K562 (cell line): ENCODE measurements around the gene TSTD2. TPM values are rescaled to one million over a fixed set of nuclear protein-coding genes. Genes with fewer than 3 reads are reported as not detected.

Experiments used
- ATAC-seq: fragments of 200-7000 bp; cut with Tn5 transposase; 3 replicates; pipeline ENCODE4 v1.9.1; 2020; ENCODE audit warnings: moderate library complexity
- BruUV-seq: library from RNA; stranded (reverse); fragments of 400-500 nt; replicated peaks from 2 replicates; lab custom pipeline; 2021; lab: Mats Ljungman, UMichigan
- CTCF ChIA-PET: fragments of 300-600 bp; formaldehyde crosslinking; extraction: SDS; loops from one replicate; lab custom pipeline; 2021; ENCODE audit warnings: low intra/inter-chr PET ratio; lab: Yijun Ruan, JAX
- POLR2A ChIA-PET: fragments of 300-600, 350-650 bp; sonication (Branson Sonifier 250); formaldehyde crosslinking; extraction: SDS; loops from one replicate; lab custom pipeline; 2021; ENCODE audit warnings: antibody characterized with exemption, inconsistent platforms; lab: Yijun Ruan, JAX
- DNase-seq, 4 experiments: peaks; one replicate each; pipeline versions ENCODE4 v3.0.0 to v3.0.0-alpha.2; 2011 to 2018; ENCODE audit warnings: low spot score in 3 of 4, mixed read lengths in 3 of 4; ENCODE audit errors: extremely low read depth in 1 of 4
- FAIRE-seq: peaks from 2 replicates; lab custom pipeline; 2011; peaks lifted over from hg19 to GRCh38; lab: Jason Lieb, UNC
- H2AFZ ChIP-seq: 2 replicates; pipeline ENCODE4 v1.6.0; 2011; ENCODE audit warnings: low read depth, low read length, control low read depth, inconsistent platforms
- H3K27ac ChIP-seq: fragments of 200-600 bp; 3 replicates; pipeline ENCODE4 v1.8.0; 2011; ENCODE audit warnings: low read depth, mild to moderate bottlenecking, control low read depth, inconsistent platforms, low read length, moderate library complexity, mixed read lengths; ENCODE audit errors: extremely low read depth
- H3K27me3 ChIP-seq, 2 experiments: fragments of 300-600 bp in 1 of 2; 2 replicates in 1 of 2; 3 replicates in 1 of 2; pipeline versions ENCODE4 v1.6.0 to v1.8.0; 2011; ENCODE audit warnings: inconsistent platforms in 2 of 2, low read length in 2 of 2, mild to moderate bottlenecking in 1 of 2, mixed read lengths in 1 of 2, moderate library complexity in 1 of 2; ENCODE audit not compliant: control insufficient read depth in 2 of 2, insufficient read depth in 2 of 2
- H3K36me3 ChIP-seq: fragments of 300-600 bp; 3 replicates; pipeline ENCODE4 v1.8.0; 2011; ENCODE audit warnings: mild to moderate bottlenecking, low read length, inconsistent platforms; ENCODE audit not compliant: control insufficient read depth, insufficient read depth
- H3K4me1 ChIP-seq, 2 experiments: fragments of 200-600 bp in 1 of 2; replicated peaks in 1 of 2; 2 replicates in 1 of 2; 3 replicates in 1 of 2; pipeline versions ENCODE4 v1.5.1 to v1.8.0; 2011; ENCODE audit warnings: inconsistent platforms in 2 of 2, low read length in 2 of 2, mild to moderate bottlenecking in 1 of 2, mixed read lengths in 1 of 2, moderate library complexity in 1 of 2; ENCODE audit not compliant: control insufficient read depth in 2 of 2, insufficient read depth in 2 of 2
- H3K4me2 ChIP-seq: 2 replicates; pipeline ENCODE4 v1.6.1; 2011; ENCODE audit warnings: low read length, control low read depth, inconsistent platforms, mixed read lengths; ENCODE audit not compliant: insufficient read depth
- H3K4me3 ChIP-seq: fragments of 200-600 bp; sonication (generic), shearing (Covaris generic); 2 replicates; pipeline ENCODE4 v1.5.1; 2016; ENCODE audit warnings: control low read depth, inconsistent platforms
- H3K79me2 ChIP-seq: fragments of 200-600 bp; 3 replicates; pipeline ENCODE4 v1.8.0; 2011; ENCODE audit warnings: low read length, inconsistent platforms; ENCODE audit not compliant: control insufficient read depth, insufficient read depth
- H3K9ac ChIP-seq, 2 experiments: 2 replicates each; pipeline versions ENCODE4 v1.6.0 to v1.6.1; 2011; ENCODE audit warnings: low read depth in 2 of 2, low read length in 2 of 2, control low read depth in 1 of 2, inconsistent platforms in 1 of 2, mild to moderate bottlenecking in 1 of 2, mixed read lengths in 1 of 2; ENCODE audit not compliant: insufficient read depth in 1 of 2
- H3K9me1 ChIP-seq: one replicate; pipeline ENCODE4 v1.6.0; 2011; ENCODE audit warnings: inconsistent platforms, mild to moderate bottlenecking, low read length, moderate library complexity; ENCODE audit not compliant: control insufficient read depth, insufficient read depth
- H3K9me3 ChIP-seq: replicated peaks from 2 replicates; pipeline ENCODE4 v1.5.1; 2011; ENCODE audit warnings: low read depth, low read length, inconsistent platforms; ENCODE audit not compliant: control insufficient read depth, insufficient read depth
- H4K20me1 ChIP-seq: replicated peaks from 2 replicates; pipeline ENCODE4 v1.6.1; 2011; ENCODE audit warnings: low read length, inconsistent platforms, mixed read lengths; ENCODE audit not compliant: control insufficient read depth, insufficient read depth
- MAX ChIP-seq: sonication (generic); formaldehyde crosslinking; IDR thresholded peaks from 2 replicates; pipeline ENCODE4 v1.9.0; 2022; ENCODE audit warnings: mild to moderate bottlenecking, missing genetic modification reagents
- MYC ChIP-seq, 2 experiments: fragments of 250-450 bp in 1 of 2; sonication (Bioruptor Pico) in 1 of 2; IDR thresholded peaks; 2 replicates each; pipeline versions ENCODE4 v1.5.1 to v1.6.1; 2012 to 2021; ENCODE audit warnings: low read depth in 2 of 2, borderline replicate concordance in 1 of 2, improper control_type of control experiment in 1 of 2, low read length in 1 of 2, mild to moderate bottlenecking in 1 of 2, moderate library complexity in 1 of 2
- ZFX ChIP-seq: sonication (generic); formaldehyde crosslinking; IDR thresholded peaks from 2 replicates; pipeline ENCODE4 v1.8.0; 2022; ENCODE audit warnings: mild to moderate bottlenecking, missing genetic modification reagents, moderate library complexity
- ZNF354B ChIP-seq: fragments of 250-450 bp; sonication (Bioruptor Pico); IDR thresholded peaks from 2 replicates; pipeline ENCODE4 v1.4.0; 2020
- ZNF395 ChIP-seq: fragments of 200-800 bp; sonication (Bioruptor generic); IDR thresholded peaks from 2 replicates; pipeline ENCODE4 v1.6.1; 2017; ENCODE audit warnings: missing genetic modification characterization, missing compliant biosample characterization
- ZNF41 ChIP-seq: fragments of 250-450 bp; sonication (Bioruptor Pico); conservative IDR thresholded peaks from 2 replicates; pipeline ENCODE4 v1.4.0; 2020; ENCODE audit warnings: mild to moderate bottlenecking
- WGBS: fragments of 100-300 bp; shearing (Covaris generic); methylation state at CpG from one replicate; pipeline ENCODE4 v1.1.6; 2016; ENCODE audit warnings: low coverage, mixed read lengths; ENCODE audit not compliant: insufficient coverage; ENCODE audit errors: missing lambda C conversion rate; 5-methylcytosine and 5-hydroxymethylcytosine counted together
- in situ Hi-C: fragments of 300-500 bp; cut with MboI; formaldehyde crosslinking; loops from 4 replicates; pipeline ENCODE4 v1.15.0; 2018; ENCODE audit warnings: inconsistent platforms, mixed read lengths
- intact Hi-C: fragments of 100-400 bp; cut with micrococcal nuclease; formaldehyde crosslinking; loops from 2 replicates; pipeline ENCODE4 v1.14.2; 2022
- polyA plus RNA-seq, 8 experiments: library from polyadenylated mRNA; depleted of rRNA in 4 of 8; stranded (reverse) in 5 of 8; unstranded in 3 of 8; fragments of >200 nt; fragmentation: Nextera tagmentation in 2 of 8; fragmentation: Illumina TruSeq in 1 of 8; extraction: Ambion mirVana in 2 of 8; extraction: Trizol in 1 of 8; gene quantifications; 2 replicates each; pipeline versions ENCODE4 v1.2.1 to v1.2.3, GENCODE V29; 2011 to 2014; ENCODE audit warnings: inconsistent platforms in 1 of 8, missing spikeins in 1 of 8
- total RNA-seq, 7 experiments: library from RNA; depleted of rRNA in 6 of 7; stranded (reverse); fragments of >200 nt in 6 of 7; fragmentation: Illumina TruSeq in 2 of 7; extraction: Trizol in 2 of 7; gene quantifications; 2 replicates each; pipeline versions ENCODE4 v1.2.1 to v1.2.3, GENCODE V29; 2011 to 2021; ENCODE audit warnings: low replicate concordance in 1 of 7
- TF ChIP-seq, protein P1 (sequence below): sonication (generic); formaldehyde crosslinking; IDR thresholded peaks from 2 replicates; pipeline ENCODE4 v1.8.0; 2022; ENCODE audit warnings: missing genetic modification reagents, mild to moderate bottlenecking, borderline replicate concordance
- TF ChIP-seq, protein P2 (sequence below), 2 experiments: fragments of 200-800 bp in 1 of 2; sonication (Bioruptor generic) in 1 of 2; sonication (generic) in 1 of 2; formaldehyde crosslinking in 1 of 2; IDR thresholded peaks in 1 of 2; conservative IDR thresholded peaks in 1 of 2; 2 replicates each; pipeline versions ENCODE4 v1.5.0 to v1.6.1; 2016 to 2020; ENCODE audit warnings: missing compliant biosample characterization in 1 of 2, missing genetic modification characterization in 1 of 2, missing genetic modification reagents in 1 of 2
- TF ChIP-seq, protein P3 (sequence below): fragments of 450-650 bp; IDR thresholded peaks from 2 replicates; pipeline ENCODE4 v1.6.1; 2016; ENCODE audit warnings: mild to moderate bottlenecking
- TF ChIP-seq, protein P4 (sequence below): sonication (generic); formaldehyde crosslinking; IDR thresholded peaks from 2 replicates; pipeline ENCODE4 v1.8.0; 2022; ENCODE audit warnings: mild to moderate bottlenecking, missing genetic modification reagents
- TF ChIP-seq, protein P5 (sequence below): sonication (generic); formaldehyde crosslinking; IDR thresholded peaks from 2 replicates; pipeline ENCODE4 v1.8.1; 2022; ENCODE audit warnings: missing genetic modification reagents

Gene TSTD2
- total and polyA plus RNA-seq, 9 of the 15 experiments (the other 6 are each of a cell fraction or from before 2014, with no cell fraction given) = 10.1 to 36.7 (median 19.0) TPM

GRCh38 chr9:97673922-97674321 is 40.8 kb upstream of the TSTD2 start:
- Histone ChIP-seq H3K79me2 (no peaks in the 10 kb centered on the region), H3K27me3 (no peaks in the 10 kb centered on the region), H3K9ac (no peak overlapping the region), H3K27ac (no peak overlapping the region), H3K36me3 (peaks cover 95% of the 10 kb centered on the region), H2AFZ (no peak overlapping the region), H3K4me3 (no peak overlapping the region), H3K9me1 (no peaks in the 10 kb centered on the region), H3K4me1 (no peaks in the 10 kb centered on the region), H4K20me1 (no peaks in the 10 kb centered on the region), H3K9me3 (no peaks in the 10 kb centered on the region), H3K4me2 (no peak overlapping the region)
- in situ Hi-C loops (no loop called here), intact Hi-C loops (no loop called here)
- DNase-seq (no peak), ATAC-seq (no peak), FAIRE-seq (no peak)
- POLR2A ChIA-PET = interaction anchor here (1.0 to 1.3 kb wide), 2 partner anchors 14 to 16 kb away, joined by 3 read pairs; no protein-coding TSS in a partner anchor
- CTCF ChIA-PET = no interaction called here
- WGBS = 92% methylated on average over 3 of the region's 3 CpGs
- no TSS peak for BruUV-seq
- TF ChIP-seq, protein P1, sequence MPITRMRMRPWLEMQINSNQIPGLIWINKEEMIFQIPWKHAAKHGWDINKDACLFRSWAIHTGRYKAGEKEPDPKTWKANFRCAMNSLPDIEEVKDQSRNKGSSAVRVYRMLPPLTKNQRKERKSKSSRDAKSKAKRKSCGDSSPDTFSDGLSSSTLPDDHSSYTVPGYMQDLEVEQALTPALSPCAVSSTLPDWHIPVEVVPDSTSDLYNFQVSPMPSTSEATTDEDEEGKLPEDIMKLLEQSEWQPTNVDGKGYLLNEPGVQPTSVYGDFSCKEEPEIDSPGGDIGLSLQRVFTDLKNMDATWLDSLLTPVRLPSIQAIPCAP (CRISPR knock-in tag) = no peak
- TF ChIP-seq, protein P2, sequence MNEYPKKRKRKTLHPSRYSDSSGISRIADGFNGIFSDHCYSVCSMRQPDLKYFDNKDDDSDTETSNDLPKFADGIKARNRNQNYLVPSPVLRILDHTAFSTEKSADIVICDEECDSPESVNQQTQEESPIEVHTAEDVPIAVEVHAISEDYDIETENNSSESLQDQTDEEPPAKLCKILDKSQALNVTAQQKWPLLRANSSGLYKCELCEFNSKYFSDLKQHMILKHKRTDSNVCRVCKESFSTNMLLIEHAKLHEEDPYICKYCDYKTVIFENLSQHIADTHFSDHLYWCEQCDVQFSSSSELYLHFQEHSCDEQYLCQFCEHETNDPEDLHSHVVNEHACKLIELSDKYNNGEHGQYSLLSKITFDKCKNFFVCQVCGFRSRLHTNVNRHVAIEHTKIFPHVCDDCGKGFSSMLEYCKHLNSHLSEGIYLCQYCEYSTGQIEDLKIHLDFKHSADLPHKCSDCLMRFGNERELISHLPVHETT (CRISPR knock-in tag; conservative IDR thresholded peaks at IDR 0.05 in 1 of 2, IDR thresholded peaks at IDR 0.05 in 1 of 2) = no peak
- TF ChIP-seq, protein P3, sequence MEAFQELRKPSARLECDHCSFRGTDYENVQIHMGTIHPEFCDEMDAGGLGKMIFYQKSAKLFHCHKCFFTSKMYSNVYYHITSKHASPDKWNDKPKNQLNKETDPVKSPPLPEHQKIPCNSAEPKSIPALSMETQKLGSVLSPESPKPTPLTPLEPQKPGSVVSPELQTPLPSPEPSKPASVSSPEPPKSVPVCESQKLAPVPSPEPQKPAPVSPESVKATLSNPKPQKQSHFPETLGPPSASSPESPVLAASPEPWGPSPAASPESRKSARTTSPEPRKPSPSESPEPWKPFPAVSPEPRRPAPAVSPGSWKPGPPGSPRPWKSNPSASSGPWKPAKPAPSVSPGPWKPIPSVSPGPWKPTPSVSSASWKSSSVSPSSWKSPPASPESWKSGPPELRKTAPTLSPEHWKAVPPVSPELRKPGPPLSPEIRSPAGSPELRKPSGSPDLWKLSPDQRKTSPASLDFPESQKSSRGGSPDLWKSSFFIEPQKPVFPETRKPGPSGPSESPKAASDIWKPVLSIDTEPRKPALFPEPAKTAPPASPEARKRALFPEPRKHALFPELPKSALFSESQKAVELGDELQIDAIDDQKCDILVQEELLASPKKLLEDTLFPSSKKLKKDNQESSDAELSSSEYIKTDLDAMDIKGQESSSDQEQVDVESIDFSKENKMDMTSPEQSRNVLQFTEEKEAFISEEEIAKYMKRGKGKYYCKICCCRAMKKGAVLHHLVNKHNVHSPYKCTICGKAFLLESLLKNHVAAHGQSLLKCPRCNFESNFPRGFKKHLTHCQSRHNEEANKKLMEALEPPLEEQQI = no peak
- TF ChIP-seq MAX (CRISPR knock-in tag) (no peak), ZNF41 (CRISPR knock-in tag) (no peak), ZFX (CRISPR knock-in tag) (no peak), ZNF395 (CRISPR knock-in tag) (no peak), ZNF354B (CRISPR knock-in tag) (no peak), MYC (IDR thresholded peaks at IDR 0.05; ENCODE audit: low read depth, low read length) (no peak), MYC (CRISPR knock-in tag; IDR thresholded peaks at IDR 0.05; ENCODE audit: borderline replicate concordance, low read depth) (no peak)
- TF ChIP-seq, protein P4, sequence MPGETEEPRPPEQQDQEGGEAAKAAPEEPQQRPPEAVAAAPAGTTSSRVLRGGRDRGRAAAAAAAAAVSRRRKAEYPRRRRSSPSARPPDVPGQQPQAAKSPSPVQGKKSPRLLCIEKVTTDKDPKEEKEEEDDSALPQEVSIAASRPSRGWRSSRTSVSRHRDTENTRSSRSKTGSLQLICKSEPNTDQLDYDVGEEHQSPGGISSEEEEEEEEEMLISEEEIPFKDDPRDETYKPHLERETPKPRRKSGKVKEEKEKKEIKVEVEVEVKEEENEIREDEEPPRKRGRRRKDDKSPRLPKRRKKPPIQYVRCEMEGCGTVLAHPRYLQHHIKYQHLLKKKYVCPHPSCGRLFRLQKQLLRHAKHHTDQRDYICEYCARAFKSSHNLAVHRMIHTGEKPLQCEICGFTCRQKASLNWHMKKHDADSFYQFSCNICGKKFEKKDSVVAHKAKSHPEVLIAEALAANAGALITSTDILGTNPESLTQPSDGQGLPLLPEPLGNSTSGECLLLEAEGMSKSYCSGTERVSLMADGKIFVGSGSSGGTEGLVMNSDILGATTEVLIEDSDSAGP (CRISPR knock-in tag) = no peak
- TF ChIP-seq, protein P5, sequence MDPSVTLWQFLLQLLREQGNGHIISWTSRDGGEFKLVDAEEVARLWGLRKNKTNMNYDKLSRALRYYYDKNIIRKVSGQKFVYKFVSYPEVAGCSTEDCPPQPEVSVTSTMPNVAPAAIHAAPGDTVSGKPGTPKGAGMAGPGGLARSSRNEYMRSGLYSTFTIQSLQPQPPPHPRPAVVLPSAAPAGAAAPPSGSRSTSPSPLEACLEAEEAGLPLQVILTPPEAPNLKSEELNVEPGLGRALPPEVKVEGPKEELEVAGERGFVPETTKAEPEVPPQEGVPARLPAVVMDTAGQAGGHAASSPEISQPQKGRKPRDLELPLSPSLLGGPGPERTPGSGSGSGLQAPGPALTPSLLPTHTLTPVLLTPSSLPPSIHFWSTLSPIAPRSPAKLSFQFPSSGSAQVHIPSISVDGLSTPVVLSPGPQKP (CRISPR knock-in tag) = no peak
